Stromal cell of bone marrow (primary cell): ENCODE results near the gene CGRRF1.

Experiments used
- DNase-seq: peaks from one replicate; pipeline ENCODE4 v3.0.0-alpha.2; 2012; ENCODE audit warnings: low read depth

Gene CGRRF1

GRCh38 chr14:54509546-54510501, at the start of gene CGRRF1:
Gene CGRRF1, plus strand, starts transcription at chr14:54509906. Its CDS starts 54 bp downstream, at chr14:54509960.
- peak; percentile 97 for DNase-seq

- DNase-seq, result no peak
Measured at GRCh38 chr14:54462048-54462447, 47.7 kb upstream of the CGRRF1 start.

GRCh38 chr14:54465654-54466053, 44.1 kb upstream of the CGRRF1 start:
- DNase-seq, result no peak

GRCh38 chr14:54467280-54467679, 42.4 kb upstream of the CGRRF1 start:
- no peak for DNase-seq

GRCh38 chr14:54470701-54471100, 39.0 kb upstream of the CGRRF1 start:
- DNase-seq, result no peak

- DNase-seq, result no peak
Measured at GRCh38 chr14:54471641-54472040, 38.1 kb upstream of the CGRRF1 start.

GRCh38 chr14:54472315-54472714, 37.4 kb upstream of the CGRRF1 start:
- no peak for DNase-seq

- DNase-seq, result no peak
Measured at GRCh38 chr14:54474232-54474793, 35.4 kb upstream of the CGRRF1 start.

- no peak for DNase-seq
Measured at GRCh38 chr14:54475187-54475899, 34.4 kb upstream of the CGRRF1 start.

- no peak for DNase-seq
Measured at GRCh38 chr14:54475911-54476310, 33.8 kb upstream of the CGRRF1 start.

GRCh38 chr14:54478636-54479215, 31.0 kb upstream of the CGRRF1 start:
- DNase-seq, result no peak

- no peak for DNase-seq
Measured at GRCh38 chr14:54480830-54481562, 28.7 kb upstream of the CGRRF1 start.

- DNase-seq, result no peak
Measured at GRCh38 chr14:54481695-54482094, 28.0 kb upstream of the CGRRF1 start.

- DNase-seq, result no peak
Measured at GRCh38 chr14:54483073-54483745, 26.5 kb upstream of the CGRRF1 start.

GRCh38 chr14:54483846-54484245, 25.9 kb upstream of the CGRRF1 start:
- no peak for DNase-seq

- no peak for DNase-seq
Measured at GRCh38 chr14:54486685-54487084, 23.0 kb upstream of the CGRRF1 start.

GRCh38 chr14:54487771-54488170, 21.9 kb upstream of the CGRRF1 start:
- DNase-seq, result no peak

GRCh38 chr14:54488318-54488645, 21.4 kb upstream of the CGRRF1 start:
- no peak for DNase-seq

- DNase-seq, result peak; percentile 86
Measured at GRCh38 chr14:54488646-54489317, 20.9 kb upstream of the CGRRF1 start, which contains the start of gene GMFB. Gene GMFB, minus strand, starts transcription at chr14:54488980. Its CDS starts 53 bp downstream, at chr14:54488927.

GRCh38 chr14:54489318-54489683, 20.4 kb upstream of the CGRRF1 start:
- DNase-seq, result no peak
